Sciatic nerve (tissue), 2 donors: ENCODE results near the gene RFXANK. TPM values are rescaled to one million over a fixed set of nuclear protein-coding genes. Genes with fewer than 3 reads are reported as not detected.

ENCODE experiments used
- ATAC-seq: fragments of 200-7000 bp; cut with Tn5 transposase; one replicate; pipeline ENCODE4 v1.9.1; 2020; ENCODE audit warnings: mild to moderate bottlenecking, moderate library complexity
- DNase-seq: peaks from one replicate; pipeline ENCODE4 v3.0.0-alpha.2; 2020; ENCODE audit warnings: low spot score
- intact Hi-C: fragments of 100-400 bp; cut with DNase I; formaldehyde crosslinking; loops from one replicate; pipeline ENCODE4 v1.14.2; 2022
- total RNA-seq: library from RNA; stranded (reverse); fragmentation: NEBNext Ultra II Directional; extraction: Animal tissue kit (Norgen Biotek cat#: 25700); gene quantifications from one replicate; pipeline ENCODE4 v1.2.1, GENCODE V29; 2021
- donor health status: DM: no; HTN: no; CAD: no.
- donor health status: DM: no; HTN: no; CAD: no.

The RFXANK gene
- total RNA-seq, 1 donor from 2014 or later: 58.2 TPM

- DNase-seq (no peak), ATAC-seq (no peak)
- intact Hi-C loops: no loop called here
Observed at GRCh38 chr19:19224150-19224851, 32.2 kb downstream of the RFXANK start.

GRCh38 chr19:19224852-19225494 lies 32.9 kb downstream of the RFXANK start:
- DNase-seq: peak; percentile 78
- ATAC-seq: peak; percentile 15
- intact Hi-C loops: no loop called here

- no peak for DNase-seq
- ATAC-seq: no peak
- intact Hi-C loops: no loop called here
Observed at GRCh38 chr19:19226204-19226603, 34.1 kb downstream of the RFXANK start.

- DNase-seq: no peak
- intact Hi-C loops: no loop called here
- ATAC-seq: no peak
Observed at GRCh38 chr19:19226663-19227062, 34.6 kb downstream of the RFXANK start.

- intact Hi-C loops: no loop called here
- DNase-seq (no peak), ATAC-seq (no peak)
Observed at GRCh38 chr19:19227217-19227616, 35.2 kb downstream of the RFXANK start.

GRCh38 chr19:19229701-19230100 lies 37.6 kb downstream of the RFXANK start:
- ATAC-seq (no peak), DNase-seq (no peak)
- intact Hi-C loops: no loop called here

- ATAC-seq (no peak), DNase-seq (no peak)
- intact Hi-C loops: no loop called here
Observed at GRCh38 chr19:19230999-19231398, 38.9 kb downstream of the RFXANK start.

- DNase-seq (no peak), ATAC-seq (no peak)
- intact Hi-C loops: no loop called here
Observed at GRCh38 chr19:19232261-19232721, 40.2 kb downstream of the RFXANK start.

GRCh38 chr19:19234220-19234816 lies 42.3 kb downstream of the RFXANK start:
- intact Hi-C loops: no loop called here
- no peak for ATAC-seq
- DNase-seq: no peak

- ATAC-seq (no peak), DNase-seq (no peak)
- intact Hi-C loops: no loop called here
Observed at GRCh38 chr19:19236173-19236572, 44.1 kb downstream of the RFXANK start.

- intact Hi-C loops: no loop called here
- DNase-seq (no peak), ATAC-seq (no peak)
Observed at GRCh38 chr19:19238126-19238894, 46.3 kb downstream of the RFXANK start.

GRCh38 chr19:19239675-19240074 lies 47.6 kb downstream of the RFXANK start:
- intact Hi-C loops: no loop called here
- DNase-seq: no peak
- ATAC-seq: no peak

GRCh38 chr19:19240476-19240875 lies 48.4 kb downstream of the RFXANK start:
- intact Hi-C loops: no loop called here
- ATAC-seq (no peak), DNase-seq (no peak)

GRCh38 chr19:19250196-19250801 lies 58.2 kb downstream of the RFXANK start:
- DNase-seq (no peak), ATAC-seq (no peak)
- intact Hi-C loops: no loop called here

Other genes with a start within 250 kb of the RFXANK start
- 87.7 TPM for gene SUGP2, start 158.7 kb upstream of the RFXANK start, total RNA-seq
- 12.3 TPM for gene ARMC6, start 158.7 kb upstream of the RFXANK start, total RNA-seq
- gene SLC25A42, start 128.3 kb upstream of the RFXANK start, total RNA-seq: 14.8 TPM
- gene TMEM161A, start 53.8 kb upstream of the RFXANK start, total RNA-seq: 20.7 TPM
- 4.7 TPM for gene MEF2B, start 22.0 kb upstream of the RFXANK start, total RNA-seq
- gene BORCS8, start 106 bp upstream of the RFXANK start, total RNA-seq: 28.6 TPM
- gene NR2C2AP, start 11.2 kb downstream of the RFXANK start, total RNA-seq: 9.2 TPM
- gene NCAN, start 19.7 kb downstream of the RFXANK start, total RNA-seq: not detected
- gene TM6SF2, start 81.0 kb downstream of the RFXANK start, total RNA-seq: 0.71 TPM
- gene SUGP1, start 128.3 kb downstream of the RFXANK start, total RNA-seq: 43.7 TPM
- gene MAU2, start 128.6 kb downstream of the RFXANK start, total RNA-seq: 78.5 TPM
- 57.7 TPM for gene GATAD2A, start 213.4 kb downstream of the RFXANK start, total RNA-seq